Measurements from ENCODE around the gene OPCML. TPM values are rescaled to one million over a fixed set of nuclear protein-coding genes. Genes with fewer than 3 reads are reported as not detected.

OPCML gene
- total RNA-seq, 1 donor from 2014 or later: 0.61 TPM

DNA sequence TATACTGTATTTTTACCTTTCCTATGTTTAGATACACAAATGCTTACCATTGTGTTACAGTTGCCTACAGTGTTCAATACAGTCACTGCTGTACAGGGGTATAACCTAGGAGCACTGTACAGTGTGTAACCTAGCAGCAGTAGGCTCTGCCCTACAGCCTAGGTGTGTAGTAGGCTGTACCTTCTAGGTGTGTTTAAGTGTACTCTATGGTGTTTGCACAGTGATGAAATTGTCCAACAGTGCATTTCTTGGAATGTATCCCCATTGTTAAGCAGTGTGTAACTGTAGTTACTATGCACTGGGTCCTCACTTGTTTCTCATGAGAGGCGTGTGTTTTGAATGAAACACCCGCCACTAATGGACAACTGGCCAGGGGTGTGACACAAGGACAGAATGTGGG lies 269.0 kb downstream of the OPCML start:
- DNase-seq: no peak
- no peak overlapping the region for H3K4me3 Mint-ChIP-seq (ENCODE audit: unreplicated experiment)
- H3K27me3 Mint-ChIP-seq (ENCODE audit: unreplicated experiment): peaks cover 2% of the 10 kb centered on the region
- no peaks in the 10 kb centered on the region for H3K4me1 Mint-ChIP-seq (ENCODE audit: low read depth, unreplicated experiment)
- peaks cover 2% of the 10 kb centered on the region for H3K9me3 Mint-ChIP-seq (ENCODE audit: unreplicated experiment)
- no peak overlapping the region for H3K27ac Mint-ChIP-seq (ENCODE audit: unreplicated experiment)
- peaks cover 7% of the 10 kb centered on the region for H3K36me3 Mint-ChIP-seq (ENCODE audit: unreplicated experiment)
- TF ChIP-seq, protein P1, sequence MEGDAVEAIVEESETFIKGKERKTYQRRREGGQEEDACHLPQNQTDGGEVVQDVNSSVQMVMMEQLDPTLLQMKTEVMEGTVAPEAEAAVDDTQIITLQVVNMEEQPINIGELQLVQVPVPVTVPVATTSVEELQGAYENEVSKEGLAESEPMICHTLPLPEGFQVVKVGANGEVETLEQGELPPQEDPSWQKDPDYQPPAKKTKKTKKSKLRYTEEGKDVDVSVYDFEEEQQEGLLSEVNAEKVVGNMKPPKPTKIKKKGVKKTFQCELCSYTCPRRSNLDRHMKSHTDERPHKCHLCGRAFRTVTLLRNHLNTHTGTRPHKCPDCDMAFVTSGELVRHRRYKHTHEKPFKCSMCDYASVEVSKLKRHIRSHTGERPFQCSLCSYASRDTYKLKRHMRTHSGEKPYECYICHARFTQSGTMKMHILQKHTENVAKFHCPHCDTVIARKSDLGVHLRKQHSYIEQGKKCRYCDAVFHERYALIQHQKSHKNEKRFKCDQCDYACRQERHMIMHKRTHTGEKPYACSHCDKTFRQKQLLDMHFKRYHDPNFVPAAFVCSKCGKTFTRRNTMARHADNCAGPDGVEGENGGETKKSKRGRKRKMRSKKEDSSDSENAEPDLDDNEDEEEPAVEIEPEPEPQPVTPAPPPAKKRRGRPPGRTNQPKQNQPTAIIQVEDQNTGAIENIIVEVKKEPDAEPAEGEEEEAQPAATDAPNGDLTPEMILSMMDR (IDR thresholded peaks at IDR 0.05; ENCODE audit: partially characterized antibody, unreplicated experiment): no peak

DNA sequence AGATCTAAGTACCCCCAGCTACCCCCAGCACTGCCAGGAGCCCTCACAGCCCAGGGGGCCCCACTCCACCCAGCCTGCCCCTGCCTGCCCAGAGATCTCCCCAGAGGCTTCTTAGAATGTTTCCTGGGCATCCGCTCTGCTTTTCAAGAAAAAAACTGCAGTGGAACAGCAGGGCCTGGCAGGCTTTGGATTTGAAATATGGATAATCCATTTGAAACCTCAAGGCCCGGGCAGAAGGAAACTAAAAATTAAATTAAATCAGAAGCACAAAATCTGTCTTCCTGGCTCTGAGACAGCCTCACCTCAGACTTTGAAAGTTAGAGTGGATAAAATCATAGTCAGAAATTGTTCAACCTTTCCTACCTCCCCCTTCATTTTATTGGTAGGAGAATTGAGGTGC lies 273.6 kb downstream of the OPCML start:
- Mint-ChIP-seq H3K9me3 (ENCODE audit: unreplicated experiment) (peaks cover 2% of the 10 kb centered on the region), H3K4me1 (ENCODE audit: low read depth, unreplicated experiment) (no peaks in the 10 kb centered on the region), H3K4me3 (ENCODE audit: unreplicated experiment) (no peak overlapping the region)

DNA sequence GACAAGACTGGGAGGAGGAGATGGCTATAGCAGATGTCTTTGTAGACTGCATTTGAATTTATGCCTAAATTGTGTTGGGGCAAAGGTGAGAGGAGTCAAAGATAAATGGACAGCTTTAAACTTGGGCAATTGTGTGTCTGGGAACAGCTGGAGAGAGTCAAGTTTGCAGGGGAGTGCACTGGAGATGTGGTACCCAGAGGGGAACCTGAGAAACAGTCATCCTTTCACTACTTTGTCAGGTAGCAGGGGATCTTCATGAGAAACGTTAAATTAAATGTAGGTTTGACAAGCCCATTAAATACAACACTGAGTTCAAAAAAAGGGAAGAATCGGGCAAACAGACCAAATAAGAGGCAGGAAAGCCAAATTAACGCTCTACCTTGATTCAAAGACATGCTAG lies 277.7 kb downstream of the OPCML start:
- Mint-ChIP-seq H3K9me3 (ENCODE audit: unreplicated experiment) (peaks cover 2% of the 10 kb centered on the region), H3K4me3 (ENCODE audit: unreplicated experiment) (no peak overlapping the region), H3K27me3 (ENCODE audit: unreplicated experiment) (no peaks in the 10 kb centered on the region), H3K36me3 (ENCODE audit: unreplicated experiment) (no peaks in the 10 kb centered on the region), H3K4me1 (ENCODE audit: low read depth, unreplicated experiment) (no peaks in the 10 kb centered on the region), H3K27ac (ENCODE audit: unreplicated experiment) (no peak overlapping the region)
- no peak for DNase-seq
- TF ChIP-seq, protein P1 (IDR thresholded peaks at IDR 0.05; ENCODE audit: partially characterized antibody, unreplicated experiment): no peak

More for the DNA sequence above, 273.6 kb downstream of the OPCML start:
- H3K27ac Mint-ChIP-seq (ENCODE audit: unreplicated experiment): no peak overlapping the region
- no peaks in the 10 kb centered on the region for H3K27me3 Mint-ChIP-seq (ENCODE audit: unreplicated experiment)
- H3K36me3 Mint-ChIP-seq (ENCODE audit: unreplicated experiment): no peaks in the 10 kb centered on the region
- TF ChIP-seq, protein P1 (IDR thresholded peaks at IDR 0.05; ENCODE audit: partially characterized antibody, unreplicated experiment): no peak
- no peak for DNase-seq

DNA sequence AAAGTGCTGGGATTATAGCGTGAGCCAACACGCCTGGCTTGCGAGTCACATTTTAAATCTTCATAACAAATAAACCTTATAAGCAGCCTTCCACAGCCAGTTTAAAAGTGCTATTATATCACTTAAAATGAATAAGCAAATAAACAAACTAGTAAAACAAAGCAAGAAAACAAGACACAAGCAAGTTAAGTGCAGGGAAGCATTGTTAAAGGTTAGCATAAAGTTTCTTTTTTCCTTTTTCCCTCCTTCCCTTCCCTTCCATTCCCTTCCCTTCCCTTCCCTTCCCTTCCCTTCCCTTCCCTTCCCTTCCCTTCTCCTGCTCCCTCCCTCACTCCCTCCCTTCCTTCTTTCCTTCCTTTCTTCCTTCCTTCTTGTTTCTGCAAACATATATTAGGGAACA lies 278.7 kb downstream of the OPCML start:
- no peak overlapping the region for H3K4me3 Mint-ChIP-seq (ENCODE audit: unreplicated experiment)
- peaks cover 2% of the 10 kb centered on the region for H3K9me3 Mint-ChIP-seq (ENCODE audit: unreplicated experiment)
- H3K36me3 Mint-ChIP-seq (ENCODE audit: unreplicated experiment): no peaks in the 10 kb centered on the region
- no peaks in the 10 kb centered on the region for H3K4me1 Mint-ChIP-seq (ENCODE audit: low read depth, unreplicated experiment)
- no peaks in the 10 kb centered on the region for H3K27me3 Mint-ChIP-seq (ENCODE audit: unreplicated experiment)
- no peak overlapping the region for H3K27ac Mint-ChIP-seq (ENCODE audit: unreplicated experiment)
- DNase-seq: no peak
- TF ChIP-seq, protein P1 (IDR thresholded peaks at IDR 0.05; ENCODE audit: partially characterized antibody, unreplicated experiment): no peak

DNA sequence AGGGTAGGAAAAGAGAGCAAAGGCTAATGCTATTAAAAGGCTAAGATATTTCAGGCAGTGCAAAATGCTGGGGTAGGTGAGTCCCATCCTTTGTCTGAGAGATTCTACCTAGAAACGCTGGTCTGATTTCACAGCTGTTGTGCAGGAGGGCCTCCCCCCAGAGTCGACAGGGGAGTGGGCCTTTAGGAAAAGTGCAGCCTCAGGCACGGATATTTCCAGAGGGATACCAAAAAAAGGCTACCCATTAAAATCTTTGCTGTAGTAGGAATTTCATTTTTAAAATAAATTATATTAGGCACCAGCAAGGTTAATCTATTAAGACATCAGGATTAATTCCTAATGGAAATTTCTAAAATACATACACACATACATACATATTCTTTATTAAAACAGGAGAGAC lies 280.5 kb downstream of the OPCML start:
- no peak for DNase-seq
- Mint-ChIP-seq H3K9me3 (ENCODE audit: unreplicated experiment) (peaks cover 2% of the 10 kb centered on the region), H3K27me3 (ENCODE audit: unreplicated experiment) (no peaks in the 10 kb centered on the region), H3K36me3 (ENCODE audit: unreplicated experiment) (no peaks in the 10 kb centered on the region), H3K4me1 (ENCODE audit: low read depth, unreplicated experiment) (no peaks in the 10 kb centered on the region), H3K4me3 (ENCODE audit: unreplicated experiment) (no peak overlapping the region), H3K27ac (ENCODE audit: unreplicated experiment) (no peak overlapping the region)
- TF ChIP-seq, protein P1 (IDR thresholded peaks at IDR 0.05; ENCODE audit: partially characterized antibody, unreplicated experiment): no peak
